SU-DHL-6 (cell line): Measurements from ENCODE around the gene CFAP65.

Experiments
- H2AFZ ChIP-seq: fragments of 200-600 bp; sonication (generic); 2 replicates; pipeline ENCODE4 v1.6.1; 2014; ENCODE audit warnings: low read depth, mild to moderate bottlenecking, moderate library complexity, mixed read lengths, antibody characterized with exemption, low read length; ENCODE audit not compliant: severe bottlenecking
- H3F3A ChIP-seq: fragments of 200-600 bp; shearing (Covaris generic); 2 replicates; pipeline ENCODE4 v1.6.0; 2016; ENCODE audit warnings: antibody characterized with exemption, mild to moderate bottlenecking; ENCODE audit not compliant: insufficient read depth
- H3K27ac ChIP-seq: fragments of 200-600 bp; sonication (generic); 2 replicates; pipeline ENCODE4 v1.5.1; 2016; ENCODE audit warnings: low read depth, mild to moderate bottlenecking, low read length, moderate library complexity, mixed read lengths
- H3K27me3 ChIP-seq: fragments of 200-600 bp; sonication (generic), shearing (Covaris generic); 2 replicates; pipeline ENCODE4 v1.6.0; 2014; ENCODE audit warnings: mild to moderate bottlenecking, low read length
- H3K36me3 ChIP-seq: fragments of 200-600 bp; sonication (generic); 2 replicates; pipeline ENCODE4 v1.6.1; 2014; ENCODE audit warnings: mild to moderate bottlenecking, low read length, mixed read lengths
- H3K4me2 ChIP-seq: fragments of 300-600, 200-600 bp; shearing (Covaris generic), sonication (generic); 2 replicates; pipeline ENCODE4 v1.6.0; 2014; ENCODE audit warnings: low read length, low read depth, mild to moderate bottlenecking; ENCODE audit not compliant: poor library complexity, severe bottlenecking
- H3K4me3 ChIP-seq: fragments of 200-600 bp; sonication (generic); 2 replicates; pipeline ENCODE4 v1.5.1; 2014; ENCODE audit warnings: antibody characterized with exemption, low read length, mild to moderate bottlenecking, mixed read lengths; ENCODE audit not compliant: insufficient read depth, poor library complexity, severe bottlenecking
- H3K79me2 ChIP-seq: fragments of 200-600 bp; sonication (generic); 2 replicates; pipeline ENCODE4 v1.6.1; 2014; ENCODE audit warnings: mild to moderate bottlenecking, low read length, moderate library complexity; ENCODE audit not compliant: insufficient read depth
- H3K9ac ChIP-seq: fragments of 200-600 bp; sonication (generic); 2 replicates; pipeline ENCODE4 v1.7.0; 2014; ENCODE audit warnings: mild to moderate bottlenecking, low read length
- H3K9me2 ChIP-seq: fragments of 200-600 bp; sonication (generic); replicated peaks from 2 replicates; pipeline ENCODE4 v1.6.1; 2014; ENCODE audit warnings: low read length; ENCODE audit not compliant: insufficient read depth
- H3K9me3 ChIP-seq: fragments of 200-600 bp; sonication (generic); 2 replicates; pipeline ENCODE4 v1.6.1; 2014; ENCODE audit warnings: low read length, mixed read lengths; ENCODE audit not compliant: insufficient read depth
- H4K20me1 ChIP-seq: fragments of 200-600 bp; sonication (generic); 2 replicates; pipeline ENCODE4 v1.6.1; 2014; ENCODE audit warnings: low read depth, mild to moderate bottlenecking, antibody characterized with exemption, low read length, moderate library complexity, mixed read lengths
- EZH2phosphoT487 ChIP-seq: fragments of 200-600 bp; sonication (generic), shearing (Covaris generic); conservative IDR thresholded peaks from 2 replicates; pipeline ENCODE4 v1.6.1; 2018; ENCODE audit warnings: mild to moderate bottlenecking, antibody characterized with exemption, low read length, moderate library complexity, mixed read lengths
- TF ChIP-seq, protein P1 (sequence below): fragments of 200-600 bp; sonication (generic); IDR thresholded peaks from one replicate; pipeline ENCODE4 v1.5.1; 2017; ENCODE audit warnings: antibody characterized with exemption, mild to moderate bottlenecking, low read length, moderate library complexity; ENCODE audit not compliant: insufficient read depth, poor library complexity, severe bottlenecking

Gene CFAP65

DNA sequence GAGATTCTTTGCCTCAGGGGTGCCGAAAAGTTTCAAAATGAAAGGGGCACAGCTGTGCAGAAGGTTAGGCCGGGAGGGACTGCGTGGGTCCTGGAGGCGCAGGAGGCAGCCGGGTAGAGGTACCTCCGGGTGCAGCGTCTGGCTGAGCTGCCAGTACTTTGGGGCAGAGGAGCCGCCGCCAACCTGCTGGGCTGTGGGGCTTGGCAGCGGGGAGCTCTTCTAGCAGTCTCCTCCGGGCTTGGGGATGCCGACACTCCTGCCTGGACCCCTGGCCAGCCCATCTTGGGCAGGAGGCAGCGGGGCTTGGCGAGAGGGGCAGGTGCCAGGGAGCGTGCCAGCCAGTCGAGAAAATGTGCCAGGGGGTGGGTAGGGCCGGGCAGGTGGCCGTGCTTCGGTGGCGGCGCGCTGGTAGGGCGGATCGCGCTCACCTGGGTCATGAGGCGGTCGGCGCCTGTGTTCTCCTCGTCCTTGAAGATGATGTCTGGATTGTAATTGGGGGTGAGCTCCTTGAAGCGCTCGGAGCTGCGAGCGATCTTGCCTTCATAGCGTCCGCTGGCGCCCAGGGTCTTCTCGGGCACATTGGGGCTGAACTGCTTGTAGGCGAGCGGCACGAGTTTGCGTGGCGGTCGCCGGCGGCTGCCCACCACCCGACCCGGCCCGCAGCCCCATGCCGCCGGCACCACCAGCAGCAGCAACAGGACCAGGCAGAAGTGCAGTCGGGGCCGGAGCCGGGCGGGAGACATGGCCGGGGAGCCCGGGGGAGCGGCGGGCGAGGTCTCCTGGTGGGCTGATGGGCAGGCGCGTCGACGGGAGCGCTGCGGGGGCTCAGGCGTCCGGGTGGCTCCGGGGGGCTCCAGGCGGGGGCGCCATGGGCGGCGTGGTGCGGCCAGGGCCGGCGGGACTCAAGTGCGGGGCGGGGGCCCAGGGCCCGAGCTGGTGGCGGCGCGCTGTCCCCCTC lies 18.7 kb upstream of the CFAP65 start:
- no peak for TF ChIP-seq EZH2phosphoT487
- TF ChIP-seq, protein P1, sequence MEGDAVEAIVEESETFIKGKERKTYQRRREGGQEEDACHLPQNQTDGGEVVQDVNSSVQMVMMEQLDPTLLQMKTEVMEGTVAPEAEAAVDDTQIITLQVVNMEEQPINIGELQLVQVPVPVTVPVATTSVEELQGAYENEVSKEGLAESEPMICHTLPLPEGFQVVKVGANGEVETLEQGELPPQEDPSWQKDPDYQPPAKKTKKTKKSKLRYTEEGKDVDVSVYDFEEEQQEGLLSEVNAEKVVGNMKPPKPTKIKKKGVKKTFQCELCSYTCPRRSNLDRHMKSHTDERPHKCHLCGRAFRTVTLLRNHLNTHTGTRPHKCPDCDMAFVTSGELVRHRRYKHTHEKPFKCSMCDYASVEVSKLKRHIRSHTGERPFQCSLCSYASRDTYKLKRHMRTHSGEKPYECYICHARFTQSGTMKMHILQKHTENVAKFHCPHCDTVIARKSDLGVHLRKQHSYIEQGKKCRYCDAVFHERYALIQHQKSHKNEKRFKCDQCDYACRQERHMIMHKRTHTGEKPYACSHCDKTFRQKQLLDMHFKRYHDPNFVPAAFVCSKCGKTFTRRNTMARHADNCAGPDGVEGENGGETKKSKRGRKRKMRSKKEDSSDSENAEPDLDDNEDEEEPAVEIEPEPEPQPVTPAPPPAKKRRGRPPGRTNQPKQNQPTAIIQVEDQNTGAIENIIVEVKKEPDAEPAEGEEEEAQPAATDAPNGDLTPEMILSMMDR: no peak
- Histone ChIP-seq H2AFZ (no peak overlapping the region), H3K9me2 (no peaks in the 10 kb centered on the region), H3K9me3 (no peaks in the 10 kb centered on the region), H3K4me2 (no peak overlapping the region), H3K36me3 (no peaks in the 10 kb centered on the region), H3F3A (no peaks in the 10 kb centered on the region), H3K27me3 (no peaks in the 10 kb centered on the region), H3K4me3 (no peak overlapping the region), H4K20me1 (no peaks in the 10 kb centered on the region), H3K9ac (no peak overlapping the region), H3K79me2 (no peaks in the 10 kb centered on the region), H3K27ac (no peak overlapping the region)

DNA sequence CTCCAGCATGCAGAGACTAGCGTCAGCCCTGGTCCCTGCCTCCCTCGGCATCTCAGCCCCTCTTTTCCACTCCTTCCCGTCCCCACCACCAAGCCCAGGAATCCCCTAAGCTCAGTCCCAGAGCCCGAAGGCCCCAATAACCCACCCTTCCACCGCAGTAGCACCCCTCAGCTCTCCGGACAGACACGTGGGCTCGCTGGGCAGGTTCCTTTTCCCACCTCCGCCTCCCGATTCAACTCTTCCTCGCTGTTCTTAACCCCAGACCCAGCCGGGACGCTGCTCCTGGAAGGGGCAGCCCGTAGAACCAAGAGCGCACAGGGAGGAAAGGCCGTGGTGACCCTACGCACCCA lies 18.0 kb upstream of the CFAP65 start:
- TF ChIP-seq, protein P1: no peak
- TF ChIP-seq EZH2phosphoT487: no peak
- no peaks in the 10 kb centered on the region for H4K20me1 ChIP-seq

DNA sequence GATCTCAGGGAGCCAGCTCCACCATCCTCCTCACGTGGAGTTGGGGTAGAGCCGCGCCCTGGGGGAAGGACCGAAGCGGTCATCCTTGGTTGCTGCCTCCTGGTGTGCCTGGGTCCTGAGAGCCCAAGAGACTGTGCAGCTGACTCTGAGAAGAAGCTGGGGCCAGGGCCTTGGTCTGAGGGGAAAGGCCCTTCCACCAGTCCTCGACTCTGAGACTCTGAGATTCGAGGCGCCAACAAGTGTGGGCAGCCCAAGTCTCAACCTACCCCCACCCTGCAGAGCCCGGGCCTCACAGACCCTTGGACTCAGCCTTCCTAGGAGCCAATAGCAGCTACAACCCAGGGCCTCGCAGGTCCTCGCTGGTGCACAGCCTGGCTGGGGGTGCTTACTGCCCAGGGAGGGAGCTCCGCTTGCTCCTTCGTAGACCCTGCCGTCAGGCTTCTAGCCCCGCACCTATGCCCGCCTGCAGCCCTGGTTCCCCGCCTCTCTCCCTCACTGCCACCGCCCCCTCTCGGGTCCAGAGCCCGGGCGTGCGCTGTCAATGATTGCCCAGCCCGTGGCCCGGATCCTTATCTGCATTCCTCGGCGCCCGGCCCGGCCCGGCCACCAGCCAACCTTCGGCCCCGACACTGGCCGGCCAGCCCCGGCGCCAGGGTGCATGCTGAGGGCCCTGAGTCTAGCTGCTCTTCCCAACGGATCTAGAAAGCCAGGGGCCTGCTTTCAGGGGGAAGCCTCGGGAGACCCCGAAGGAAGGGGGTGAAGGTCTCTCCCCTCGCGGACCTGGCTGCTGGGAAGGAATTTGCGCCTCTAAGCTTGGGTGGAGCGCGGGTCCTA lies 17.4 kb upstream of the CFAP65 start:
- Histone ChIP-seq H3K27ac (no peak overlapping the region), H4K20me1 (no peaks in the 10 kb centered on the region), H3K4me2 (no peak overlapping the region), H2AFZ (no peak overlapping the region), H3K4me3 (no peak overlapping the region), H3K27me3 (no peaks in the 10 kb centered on the region), H3F3A (no peaks in the 10 kb centered on the region), H3K79me2 (no peaks in the 10 kb centered on the region), H3K9me3 (no peaks in the 10 kb centered on the region), H3K9me2 (no peaks in the 10 kb centered on the region), H3K36me3 (no peaks in the 10 kb centered on the region), H3K9ac (no peak overlapping the region)
- no peak for TF ChIP-seq EZH2phosphoT487
- TF ChIP-seq, protein P1: no peak

More for the DNA sequence above, 18.0 kb upstream of the CFAP65 start:
- Histone ChIP-seq H3K27me3 (no peaks in the 10 kb centered on the region), H3K9ac (no peak overlapping the region), H3K4me3 (no peak overlapping the region), H3K27ac (no peak overlapping the region), H3K9me3 (no peaks in the 10 kb centered on the region), H3K79me2 (no peaks in the 10 kb centered on the region), H3K9me2 (no peaks in the 10 kb centered on the region), H3K36me3 (no peaks in the 10 kb centered on the region), H2AFZ (no peak overlapping the region), H3K4me2 (no peak overlapping the region), H3F3A (no peaks in the 10 kb centered on the region)
